Neutrophil (primary cell): ENCODE data around the gene TMEM207.

Experiments used
- H3K27ac ChIP-seq: fragments of 200-600 bp; sonication (generic); 2 replicates; pipeline ENCODE4 v1.5.1; 2016; ENCODE audit warnings: mild to moderate bottlenecking, moderate library complexity
- H3K27me3 ChIP-seq: fragments of 200-600 bp; sonication (generic); 2 replicates; pipeline ENCODE4 v1.6.0; 2016; ENCODE audit warnings: mild to moderate bottlenecking
- H3K36me3 ChIP-seq: fragments of 200-600 bp; sonication (generic); 2 replicates; pipeline ENCODE4 v1.5.1; 2017
- H3K4me1 ChIP-seq, 2 experiments: fragments of 200-600 bp in 1 of 2; sonication (generic) in 1 of 2; 1 replicate in 1 of 2; 2 replicates in 1 of 2; pipeline versions ENCODE4 v1.5.1 to v1.6.1; 2013 to 2016; ENCODE audit warnings: low read depth in 1 of 2, low read length in 1 of 2, mild to moderate bottlenecking in 1 of 2, moderate library complexity in 1 of 2; ENCODE audit not compliant: control insufficient read depth in 1 of 2, insufficient read depth in 1 of 2
- H3K4me3 ChIP-seq, 2 experiments: fragments of 200-600 bp in 1 of 2; sonication (generic) in 1 of 2; 1 replicate in 1 of 2; 2 replicates in 1 of 2; pipeline ENCODE4 v1.5.1; 2013 to 2016; ENCODE audit warnings: low read depth in 1 of 2, low read length in 1 of 2, mild to moderate bottlenecking in 1 of 2, moderate library complexity in 1 of 2
- H3K9me3 ChIP-seq: fragments of 200-600 bp; sonication (generic); 2 replicates; pipeline ENCODE4 v1.5.1; 2016
- TF ChIP-seq, protein P1 (sequence below): fragments of 200-600 bp; sonication (generic); IDR thresholded peaks from 2 replicates; pipeline ENCODE4 v1.5.1; 2016; ENCODE audit warnings: antibody characterized with exemption

TMEM207 gene

DNA sequence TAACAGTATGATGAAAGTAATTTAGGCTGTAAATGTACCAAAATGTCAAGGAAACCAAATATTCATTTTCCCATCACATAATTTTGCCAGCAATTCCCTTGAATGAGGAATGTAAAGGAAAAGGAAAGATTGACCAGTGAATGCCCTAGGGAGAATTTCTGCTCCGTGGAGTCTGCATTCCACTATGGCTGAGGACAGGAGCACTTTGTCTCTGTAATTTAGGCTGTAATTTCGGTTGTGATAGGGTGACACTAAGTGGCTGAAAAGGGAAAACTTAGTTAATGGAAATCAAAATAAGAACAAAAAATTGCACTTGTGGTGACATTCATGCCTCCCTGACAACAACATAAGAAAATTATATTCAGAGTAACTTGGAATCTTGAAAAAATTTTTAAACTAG is 8.3 kb upstream of the TMEM207 start:
- Histone ChIP-seq H3K27ac (no peak overlapping the region), H3K9me3 (no peaks in the 10 kb centered on the region), H3K4me1 (no peaks in the 10 kb centered on the region), H3K27me3 (no peaks in the 10 kb centered on the region), H3K36me3 (no peaks in the 10 kb centered on the region), H3K4me3 (no peak overlapping the region)
- TF ChIP-seq, protein P1, sequence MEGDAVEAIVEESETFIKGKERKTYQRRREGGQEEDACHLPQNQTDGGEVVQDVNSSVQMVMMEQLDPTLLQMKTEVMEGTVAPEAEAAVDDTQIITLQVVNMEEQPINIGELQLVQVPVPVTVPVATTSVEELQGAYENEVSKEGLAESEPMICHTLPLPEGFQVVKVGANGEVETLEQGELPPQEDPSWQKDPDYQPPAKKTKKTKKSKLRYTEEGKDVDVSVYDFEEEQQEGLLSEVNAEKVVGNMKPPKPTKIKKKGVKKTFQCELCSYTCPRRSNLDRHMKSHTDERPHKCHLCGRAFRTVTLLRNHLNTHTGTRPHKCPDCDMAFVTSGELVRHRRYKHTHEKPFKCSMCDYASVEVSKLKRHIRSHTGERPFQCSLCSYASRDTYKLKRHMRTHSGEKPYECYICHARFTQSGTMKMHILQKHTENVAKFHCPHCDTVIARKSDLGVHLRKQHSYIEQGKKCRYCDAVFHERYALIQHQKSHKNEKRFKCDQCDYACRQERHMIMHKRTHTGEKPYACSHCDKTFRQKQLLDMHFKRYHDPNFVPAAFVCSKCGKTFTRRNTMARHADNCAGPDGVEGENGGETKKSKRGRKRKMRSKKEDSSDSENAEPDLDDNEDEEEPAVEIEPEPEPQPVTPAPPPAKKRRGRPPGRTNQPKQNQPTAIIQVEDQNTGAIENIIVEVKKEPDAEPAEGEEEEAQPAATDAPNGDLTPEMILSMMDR: no peak

DNA sequence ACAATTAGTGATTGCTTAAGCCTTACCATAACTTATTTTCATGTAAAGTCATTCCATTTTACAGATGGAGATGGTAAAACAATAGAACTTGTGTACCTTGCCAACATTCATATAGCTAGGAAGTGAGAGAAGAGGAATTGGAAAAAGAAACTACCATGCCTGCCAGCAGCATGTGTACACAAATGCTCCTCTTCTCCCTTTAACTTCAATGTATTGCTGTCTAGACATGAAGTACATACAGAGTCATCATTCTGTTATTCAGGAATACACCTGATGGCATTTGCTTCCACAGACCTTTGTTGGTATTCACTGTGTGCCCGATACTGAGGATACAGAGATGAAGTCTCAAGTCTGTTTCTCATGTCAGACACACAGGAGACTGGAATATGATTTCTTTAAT is 7.1 kb upstream of the TMEM207 start:
- TF ChIP-seq, protein P1: no peak
- no peak overlapping the region for H3K27ac ChIP-seq
- H3K4me1 ChIP-seq: no peaks in the 10 kb centered on the region
- no peaks in the 10 kb centered on the region for H3K36me3 ChIP-seq
- no peaks in the 10 kb centered on the region for H3K9me3 ChIP-seq
- H3K27me3 ChIP-seq: no peaks in the 10 kb centered on the region
- H3K4me3 ChIP-seq: no peak overlapping the region

DNA sequence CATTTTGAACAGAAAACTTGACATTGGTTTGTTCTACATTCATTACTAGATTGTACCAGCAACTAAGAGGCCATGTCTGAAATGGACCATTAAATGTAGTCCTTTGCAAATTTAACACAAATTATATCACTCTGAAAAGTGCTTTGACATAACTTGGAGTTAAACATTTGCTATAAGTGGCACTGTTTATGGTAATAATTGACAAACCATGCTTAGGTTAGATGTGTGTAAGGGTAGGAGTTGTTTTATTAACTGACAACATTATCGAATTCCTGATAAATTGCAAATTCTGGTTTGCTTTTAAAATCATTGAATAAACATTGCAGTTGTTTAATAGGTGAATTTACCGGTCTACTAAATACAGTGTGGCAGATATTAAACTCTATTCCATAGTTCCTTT is 6.1 kb upstream of the TMEM207 start:
- Histone ChIP-seq H3K9me3 (no peaks in the 10 kb centered on the region), H3K4me1 (no peaks in the 10 kb centered on the region), H3K4me3 (no peak overlapping the region), H3K27ac (no peak overlapping the region), H3K27me3 (no peaks in the 10 kb centered on the region), H3K36me3 (no peaks in the 10 kb centered on the region)
- TF ChIP-seq, protein P1: no peak

DNA sequence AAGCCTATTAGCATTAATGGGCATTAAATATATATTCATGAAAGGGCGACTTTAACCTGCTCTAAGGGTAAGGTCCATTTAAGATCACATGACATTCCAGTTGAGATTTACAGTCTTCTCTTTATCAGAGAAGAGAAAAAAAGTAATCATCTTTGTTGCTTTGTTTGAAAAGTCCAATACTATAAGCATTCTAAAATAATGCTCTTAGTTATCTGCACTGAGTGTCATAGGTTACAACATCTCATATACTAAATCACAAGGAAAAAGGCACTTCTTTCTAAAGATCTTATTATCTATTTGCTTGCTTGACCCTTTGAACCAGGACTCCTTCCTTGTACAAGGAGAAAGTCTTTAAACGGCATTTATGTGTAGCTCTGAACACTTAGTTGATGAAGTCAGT is 1.4 kb downstream of the TMEM207 start:
- Histone ChIP-seq H3K27me3 (no peaks in the 10 kb centered on the region), H3K9me3 (no peaks in the 10 kb centered on the region), H3K4me3 (no peak overlapping the region), H3K27ac (no peak overlapping the region), H3K36me3 (no peaks in the 10 kb centered on the region), H3K4me1 (peaks cover 5 to 9% of the 10 kb centered on the region in 2 experiments)
- TF ChIP-seq, protein P1: no peak

DNA sequence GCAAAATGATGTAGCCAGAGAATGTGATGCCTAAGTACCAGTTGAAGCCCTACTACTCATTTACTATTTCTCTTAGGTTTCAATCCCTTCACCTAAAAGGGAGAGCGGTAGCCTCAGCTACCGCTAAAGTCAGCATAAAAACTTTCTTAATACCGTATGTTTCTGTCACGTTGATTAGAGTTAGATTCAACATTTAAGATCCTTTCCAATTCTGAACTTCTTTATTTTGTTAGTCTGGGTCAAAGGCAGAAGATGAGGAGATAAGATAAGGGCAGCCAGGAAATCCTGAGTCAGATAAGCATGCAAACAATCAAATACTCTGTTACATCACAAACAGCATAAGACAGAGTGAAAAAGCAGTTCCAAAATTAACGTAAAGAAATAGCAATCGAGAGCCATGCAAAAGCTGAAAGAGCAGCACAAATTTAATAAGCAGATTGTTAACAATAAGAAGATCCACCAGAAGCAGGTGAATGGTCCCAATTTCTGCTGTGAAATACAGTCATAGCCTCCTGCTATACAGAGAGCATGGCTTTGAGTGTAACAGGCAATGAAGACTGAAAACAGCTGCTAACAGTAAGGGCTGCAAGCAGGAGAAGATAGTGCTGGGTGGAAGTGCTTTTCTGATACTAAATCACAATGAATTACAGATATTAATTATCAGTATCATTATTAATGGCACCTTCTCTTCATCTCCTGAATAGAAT is 3.0 kb downstream of the TMEM207 start:
- peaks cover 5 to 9% of the 10 kb centered on the region in 2 experiments for H3K4me1 ChIP-seq
- H3K27ac ChIP-seq: no peak overlapping the region
- no peaks in the 10 kb centered on the region for H3K27me3 ChIP-seq
- no peaks in the 10 kb centered on the region for H3K36me3 ChIP-seq
- no peak overlapping the region for H3K4me3 ChIP-seq
- no peaks in the 10 kb centered on the region for H3K9me3 ChIP-seq
- TF ChIP-seq, protein P1: no peak
